PFSK-1 (cell line): ENCODE measurements around the gene DNM1L.

Experiments used
- POLR2AphosphoS5 ChIP-seq: IDR thresholded peaks from 2 replicates; pipeline ENCODE4 v1.6.1; 2012; ENCODE audit warnings: low read depth, mild to moderate bottlenecking, control low read depth, low read length, moderate library complexity
- TAF1 ChIP-seq: IDR thresholded peaks from 2 replicates; pipeline ENCODE4 v1.6.1; 2012; ENCODE audit warnings: low read length, control low read depth, borderline replicate concordance; ENCODE audit not compliant: insufficient read depth

- TF ChIP-seq TAF1: no peak
- no peak for TF ChIP-seq POLR2AphosphoS5
Observed at GRCh38 chr12:32697445-32697844, 18.3 kb downstream of the DNM1L start.
